DOHH2 (cell line): Measurements from ENCODE around the gene DOCK8.
"Not testable (repeated sequence)": the region's sequence is repeated elsewhere in the genome, so short reads cannot be mapped to it uniquely, and the experiment has no call there.

Experiments
- H3F3A ChIP-seq: fragments of 200-600 bp; sonication (generic), shearing (Covaris generic); 2 replicates; pipeline ENCODE4 v1.6.0; 2016; ENCODE audit warnings: antibody characterized with exemption, mild to moderate bottlenecking; ENCODE audit not compliant: control insufficient read depth, insufficient read depth
- H3K27ac ChIP-seq: fragments of 200-600 bp; sonication (generic); 2 replicates; pipeline ENCODE4 v1.5.1; 2014; ENCODE audit warnings: low read depth, mild to moderate bottlenecking, low read length, moderate library complexity
- H3K27me3 ChIP-seq: fragments of 200-600 bp; sonication (generic); 2 replicates; pipeline ENCODE4 v1.6.1; 2014; ENCODE audit warnings: mild to moderate bottlenecking, low read length, mixed read lengths; ENCODE audit not compliant: control insufficient read depth
- H3K36me3 ChIP-seq: fragments of 200-600 bp; sonication (generic); 2 replicates; pipeline ENCODE4 v1.6.1; 2014; ENCODE audit warnings: mild to moderate bottlenecking, low read length, moderate library complexity, mixed read lengths; ENCODE audit not compliant: control insufficient read depth
- H3K4me1 ChIP-seq: fragments of 200-600 bp; sonication (generic); 2 replicates; pipeline ENCODE4 v1.6.1; 2014; ENCODE audit warnings: mild to moderate bottlenecking, low read length, mixed read lengths; ENCODE audit not compliant: control insufficient read depth
- H3K4me2 ChIP-seq: fragments of 200-600 bp; sonication (generic); 2 replicates; pipeline ENCODE4 v1.6.0; 2014; ENCODE audit warnings: mild to moderate bottlenecking, low read length, moderate library complexity
- H3K4me3 ChIP-seq: fragments of 200-600 bp; sonication (generic); 2 replicates; pipeline ENCODE4 v1.5.1; 2014; ENCODE audit warnings: mild to moderate bottlenecking, low read length, mixed read lengths
- H3K79me2 ChIP-seq: fragments of 200-600 bp; sonication (generic); 2 replicates; pipeline ENCODE4 v1.6.1; 2014; ENCODE audit warnings: mild to moderate bottlenecking, low read length, mixed read lengths; ENCODE audit not compliant: control insufficient read depth
- H3K9me2 ChIP-seq: fragments of 200-600 bp; sonication (generic); replicated peaks from 2 replicates; pipeline ENCODE4 v1.6.1; 2014; ENCODE audit warnings: mild to moderate bottlenecking, low read length, mixed read lengths; ENCODE audit not compliant: control insufficient read depth
- H3K9me3 ChIP-seq: fragments of 200-600 bp; sonication (generic); 2 replicates; pipeline ENCODE4 v1.6.1; 2014; ENCODE audit warnings: antibody characterized with exemption, low read length, mixed read lengths; ENCODE audit not compliant: control insufficient read depth, insufficient read depth
- H4K20me1 ChIP-seq: fragments of 200-600 bp; sonication (generic); 2 replicates; pipeline ENCODE4 v1.6.0; 2014; ENCODE audit warnings: low read depth, mild to moderate bottlenecking, antibody characterized with exemption, low read length, moderate library complexity; ENCODE audit not compliant: control insufficient read depth, insufficient read depth
- CTCF ChIP-seq: fragments of 200-600 bp; sonication (generic); IDR thresholded peaks from one replicate; pipeline ENCODE4 v1.5.1; 2014; ENCODE audit warnings: antibody characterized with exemption, mild to moderate bottlenecking, low read depth, low read length; ENCODE audit not compliant: poor library complexity, severe bottlenecking
- EZH2phosphoT487 ChIP-seq: fragments of 200-600 bp; sonication (generic); IDR thresholded peaks from 2 replicates; pipeline ENCODE4 v1.6.1; 2017; ENCODE audit warnings: borderline replicate concordance, mild to moderate bottlenecking, antibody characterized with exemption, low read length, moderate library complexity, mixed read lengths

DOCK8 gene

GRCh38 chr9:406886-407654, 192.4 kb downstream of the DOCK8 start:
- no peak overlapping the region for H3K4me2 ChIP-seq
- H3K27ac ChIP-seq: no peak overlapping the region
- no peaks in the 10 kb centered on the region for H3K79me2 ChIP-seq
- H3K9me2 ChIP-seq: no peaks in the 10 kb centered on the region
- H3K4me3 ChIP-seq: no peak overlapping the region
- H3F3A ChIP-seq: no peaks in the 10 kb centered on the region
- no peaks in the 10 kb centered on the region for H3K27me3 ChIP-seq
- no peaks in the 10 kb centered on the region for H3K4me1 ChIP-seq
- TF ChIP-seq CTCF (no peak), EZH2phosphoT487 (no peak)
- H3K9me3 ChIP-seq: no peaks in the 10 kb centered on the region
- peaks cover 55% of the 10 kb centered on the region for H3K36me3 ChIP-seq
- no peaks in the 10 kb centered on the region for H4K20me1 ChIP-seq

- not testable (repeated sequence) for H3K9me2 ChIP-seq, H4K20me1 ChIP-seq, H3F3A ChIP-seq, H3K4me1 ChIP-seq, H3K9me3 ChIP-seq, H3K4me3 ChIP-seq, H3K27me3 ChIP-seq, H3K4me2 ChIP-seq, H3K79me2 ChIP-seq, H3K27ac ChIP-seq
- peaks cover 43% of the 10 kb centered on the region for H3K36me3 ChIP-seq
These were observed 195.0 kb downstream of the DOCK8 start for GRCh38 chr9:409655-410054.

- H4K20me1 ChIP-seq: no peaks in the 10 kb centered on the region
- no peaks in the 10 kb centered on the region for H3K79me2 ChIP-seq
- no peaks in the 10 kb centered on the region for H3K27me3 ChIP-seq
- H3F3A ChIP-seq: no peaks in the 10 kb centered on the region
- no peaks in the 10 kb centered on the region for H3K9me3 ChIP-seq
- no peak overlapping the region for H3K4me2 ChIP-seq
- peaks cover 7% of the 10 kb centered on the region for H3K36me3 ChIP-seq
- TF ChIP-seq EZH2phosphoT487 (no peak), CTCF (no peak)
- H3K27ac ChIP-seq: no peak overlapping the region
- H3K4me3 ChIP-seq: no peak overlapping the region
- H3K9me2 ChIP-seq: no peaks in the 10 kb centered on the region
- H3K4me1 ChIP-seq: no peaks in the 10 kb centered on the region
These were observed 199.9 kb downstream of the DOCK8 start for GRCh38 chr9:414595-414994.

GRCh38 chr9:419571-420171, 205.0 kb downstream of the DOCK8 start:
- Histone ChIP-seq H3K4me2 (no peak overlapping the region), H3K27ac (no peak overlapping the region), H3K9me3 (no peaks in the 10 kb centered on the region), H3K4me3 (no peak overlapping the region), H3K79me2 (no peaks in the 10 kb centered on the region), H3K36me3 (peaks cover 23% of the 10 kb centered on the region), H3K9me2 (no peaks in the 10 kb centered on the region), H4K20me1 (no peaks in the 10 kb centered on the region), H3K4me1 (no peaks in the 10 kb centered on the region), H3F3A (no peaks in the 10 kb centered on the region), H3K27me3 (no peaks in the 10 kb centered on the region)
- TF ChIP-seq CTCF (no peak), EZH2phosphoT487 (no peak)
